ENCODE results near the gene PARP16.
A peak's percentile ranks its signal among the peaks of the same experiment; 100 is the strongest.
"Not testable (repeated sequence)": the region's sequence is repeated elsewhere in the genome, so short reads cannot be mapped to it uniquely, and the experiment has no call there.

PARP16 gene

DNA sequence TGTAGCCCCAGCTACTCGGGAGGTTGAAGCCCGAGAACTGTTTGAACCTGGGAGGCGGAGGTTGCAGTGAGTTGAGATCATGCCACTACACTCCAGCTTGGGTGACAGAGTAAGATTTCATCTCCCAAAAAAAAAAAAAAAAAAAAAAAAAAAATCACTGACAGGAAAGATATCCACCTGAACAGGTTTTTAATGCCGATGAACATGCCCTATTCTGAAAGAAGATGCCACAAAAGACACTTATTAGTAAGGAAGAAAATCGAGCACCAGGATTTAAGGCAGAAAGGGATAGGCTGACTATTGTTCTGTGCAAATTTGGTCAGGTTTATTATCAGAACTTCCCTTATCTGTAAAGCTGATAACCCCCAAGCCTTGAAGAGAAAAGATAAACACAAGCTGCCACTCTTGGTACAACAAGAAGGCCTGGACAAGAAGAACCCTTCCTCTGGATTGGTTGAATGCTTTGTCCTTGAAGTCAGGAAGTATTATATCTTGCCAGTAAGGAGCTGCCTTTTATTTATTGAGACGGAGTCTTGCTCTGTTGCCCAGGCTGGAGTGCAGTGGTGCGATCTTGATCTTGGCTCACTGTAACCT is 2.7 kb upstream of the PARP16 start:
- H3K27me3 ChIP-seq (ENCODE audit: control insufficient read depth, insufficient read depth, low read length), result no peaks in the 10 kb centered on the region
- H3K36me3 ChIP-seq (ENCODE audit: control insufficient read depth, insufficient read depth, low read length), result no peaks in the 10 kb centered on the region
- peaks cover 19% of the 10 kb centered on the region for H3K4me1 ChIP-seq (ENCODE audit: control insufficient read depth, insufficient read depth, low read length)
- H3K9ac ChIP-seq (ENCODE audit: low read length), result no peak overlapping the region
- H3K9me3 ChIP-seq (ENCODE audit: control insufficient read depth, low read length), result no peaks in the 10 kb centered on the region
- H3K4me3 ChIP-seq (ENCODE audit: low read length), result no peak overlapping the region

DNA sequence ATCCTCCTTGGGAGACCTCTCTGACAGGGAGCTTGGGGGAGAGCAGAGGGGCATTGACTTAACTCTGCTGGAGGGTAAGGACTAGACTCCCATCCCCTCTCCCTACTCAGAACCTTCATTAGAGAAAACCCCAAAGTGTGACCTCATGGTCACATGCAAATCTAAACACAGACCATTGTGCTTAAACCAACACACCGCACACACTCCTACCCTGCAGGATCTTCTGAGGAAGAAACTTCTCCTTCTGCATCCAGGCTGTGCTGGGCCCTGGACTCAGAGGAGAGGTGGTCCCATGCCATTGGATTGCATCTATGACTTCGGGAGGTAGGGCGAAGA is 805 bp upstream of the PARP16 start:
- Histone ChIP-seq H3K4me1 (ENCODE audit: control insufficient read depth, insufficient read depth, low read length) (peaks cover 19% of the 10 kb centered on the region), H3K4me3 (ENCODE audit: low read length) (peak overlapping the region; percentile 77), H3K9me3 (ENCODE audit: control insufficient read depth, low read length) (no peaks in the 10 kb centered on the region), H3K27me3 (ENCODE audit: control insufficient read depth, insufficient read depth, low read length) (no peaks in the 10 kb centered on the region), H3K9ac (ENCODE audit: low read length) (peak overlapping the region; percentile 76), H3K36me3 (ENCODE audit: control insufficient read depth, insufficient read depth, low read length) (no peaks in the 10 kb centered on the region)

DNA sequence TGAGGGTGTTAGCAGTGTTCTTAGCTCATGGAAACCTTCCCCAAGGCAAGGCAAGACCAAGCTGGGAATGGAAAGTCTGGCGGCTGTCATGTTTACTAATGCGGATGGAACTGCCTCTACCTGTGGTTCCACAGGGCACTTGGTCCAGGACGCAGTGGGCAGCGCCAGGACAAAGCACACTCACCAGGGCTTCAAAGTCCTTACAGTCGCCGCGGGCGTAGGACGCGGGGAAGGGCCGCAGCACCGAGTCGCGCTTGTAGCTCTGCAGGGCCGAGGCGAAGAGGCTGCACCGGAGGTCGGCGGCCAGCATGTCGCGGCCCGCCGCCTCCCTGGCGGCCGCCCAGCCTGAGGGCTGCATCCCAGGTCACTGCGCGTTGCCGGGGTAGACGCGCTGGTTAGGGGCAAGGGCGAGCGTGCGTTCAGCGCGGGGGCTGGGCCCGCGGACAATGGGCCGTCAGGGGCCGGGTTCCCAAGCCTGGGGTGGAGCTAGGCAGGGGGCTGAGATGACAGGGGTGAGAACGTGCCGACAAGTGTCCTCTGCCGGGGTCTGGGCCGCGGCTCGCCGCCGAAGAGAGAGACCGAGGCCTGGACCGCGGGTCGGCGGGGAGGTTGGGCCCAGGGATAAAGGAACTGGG is 497 bp downstream of the PARP16 start:
- Histone ChIP-seq H3K9ac (ENCODE audit: low read length) (peak overlapping the region; percentile 91), H3K4me1 (ENCODE audit: control insufficient read depth, insufficient read depth, low read length) (peaks cover 19% of the 10 kb centered on the region), H3K4me3 (ENCODE audit: low read length) (peak overlapping the region; percentile 87), H3K27me3 (ENCODE audit: control insufficient read depth, insufficient read depth, low read length) (no peaks in the 10 kb centered on the region), H3K9me3 (ENCODE audit: control insufficient read depth, low read length) (no peaks in the 10 kb centered on the region), H3K36me3 (ENCODE audit: control insufficient read depth, insufficient read depth, low read length) (no peaks in the 10 kb centered on the region)

GRCh38 chr15:65285291-65286068 is 1.2 kb downstream of the PARP16 start:
- peaks cover 19% of the 10 kb centered on the region for H3K4me1 ChIP-seq (ENCODE audit: control insufficient read depth, insufficient read depth, low read length)
- H3K9me3 ChIP-seq (ENCODE audit: control insufficient read depth, low read length), result no peaks in the 10 kb centered on the region
- H3K36me3 ChIP-seq (ENCODE audit: control insufficient read depth, insufficient read depth, low read length), result no peaks in the 10 kb centered on the region
- H3K9ac ChIP-seq (ENCODE audit: low read length), result peak overlapping the region; percentile 91
- no peaks in the 10 kb centered on the region for H3K27me3 ChIP-seq (ENCODE audit: control insufficient read depth, insufficient read depth, low read length)
- peak overlapping the region; percentile 87 for H3K4me3 ChIP-seq (ENCODE audit: low read length)

DNA sequence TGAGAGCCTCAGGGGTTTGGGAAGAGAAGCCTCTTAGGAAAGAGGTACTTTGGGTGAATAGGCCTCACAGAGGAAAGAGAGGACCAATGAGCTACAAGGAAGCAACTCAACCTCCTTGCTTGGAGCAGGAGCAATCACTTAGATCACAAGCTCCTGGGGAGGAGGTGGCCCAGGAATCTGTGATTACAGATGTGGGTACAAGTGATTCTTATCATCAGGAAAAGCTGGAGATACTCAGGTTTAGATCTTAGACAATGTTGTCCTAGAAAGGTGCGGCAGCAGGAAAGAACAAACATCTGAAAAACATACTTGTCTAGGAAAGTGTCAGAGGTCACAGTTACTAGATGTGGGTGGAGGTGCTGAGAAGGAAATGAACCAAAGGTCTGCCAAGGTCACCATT is 8.2 kb downstream of the PARP16 start:
- no peak overlapping the region for H3K4me3 ChIP-seq (ENCODE audit: low read length)
- no peak overlapping the region for H3K9ac ChIP-seq (ENCODE audit: low read length)
- H3K9me3 ChIP-seq (ENCODE audit: control insufficient read depth, low read length), result no peaks in the 10 kb centered on the region

GRCh38 chr15:65277015-65277414 is 9.7 kb downstream of the PARP16 start:
- Histone ChIP-seq H3K36me3 (ENCODE audit: control insufficient read depth, insufficient read depth, low read length) (no peaks in the 10 kb centered on the region), H3K9me3 (ENCODE audit: control insufficient read depth, low read length) (no peaks in the 10 kb centered on the region), H3K27me3 (ENCODE audit: control insufficient read depth, insufficient read depth, low read length) (no peaks in the 10 kb centered on the region), H3K4me3 (ENCODE audit: low read length) (no peak overlapping the region), H3K9ac (ENCODE audit: low read length) (no peak overlapping the region), H3K4me1 (ENCODE audit: control insufficient read depth, insufficient read depth, low read length) (peaks cover 40% of the 10 kb centered on the region)

More for the DNA sequence above, 8.2 kb downstream of the PARP16 start:
- H3K36me3 ChIP-seq (ENCODE audit: control insufficient read depth, insufficient read depth, low read length), result no peaks in the 10 kb centered on the region
- H3K4me1 ChIP-seq (ENCODE audit: control insufficient read depth, insufficient read depth, low read length), result peaks cover 40% of the 10 kb centered on the region
- H3K27me3 ChIP-seq (ENCODE audit: control insufficient read depth, insufficient read depth, low read length), result no peaks in the 10 kb centered on the region

- H3K27me3 ChIP-seq (ENCODE audit: control insufficient read depth, insufficient read depth, low read length), result no peaks in the 10 kb centered on the region
These were observed 11.0 kb downstream of the PARP16 start for GRCh38 chr15:65275728-65276126.

DNA sequence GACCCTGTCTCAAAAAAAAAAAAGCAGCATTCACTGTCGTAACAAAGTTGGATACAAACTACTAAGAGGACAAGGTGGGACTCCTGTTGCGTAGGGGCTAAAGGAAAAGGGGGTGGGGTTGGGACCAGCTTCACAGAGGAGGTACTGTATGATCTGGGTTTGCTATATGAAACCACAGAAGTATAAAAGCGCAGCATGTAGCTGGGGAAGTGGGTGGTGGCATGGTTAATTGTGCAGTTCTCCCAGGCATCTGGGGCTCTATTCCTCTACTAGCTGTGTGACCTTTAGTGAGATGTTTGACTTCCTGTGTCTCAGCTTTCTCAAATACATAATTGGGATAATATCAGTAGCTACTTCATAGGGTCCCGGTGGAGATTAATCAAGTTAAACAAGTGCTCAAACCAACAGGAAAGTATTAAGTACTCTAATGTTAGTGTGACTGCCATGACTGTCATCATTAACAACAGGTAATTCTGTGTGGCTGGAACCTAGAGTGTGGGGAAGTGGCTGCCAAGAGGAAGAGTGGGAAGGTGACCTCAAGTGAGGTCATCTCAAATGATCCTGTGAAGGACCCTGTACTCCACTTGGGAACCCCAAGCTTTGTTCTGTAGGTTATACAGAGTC is 11.5 kb downstream of the PARP16 start:
- Histone ChIP-seq H3K4me3 (ENCODE audit: low read length) (no peak overlapping the region), H3K36me3 (ENCODE audit: control insufficient read depth, insufficient read depth, low read length) (no peaks in the 10 kb centered on the region), H3K27me3 (ENCODE audit: control insufficient read depth, insufficient read depth, low read length) (no peaks in the 10 kb centered on the region), H3K9ac (ENCODE audit: low read length) (no peak overlapping the region), H3K4me1 (ENCODE audit: control insufficient read depth, insufficient read depth, low read length) (peaks cover 40% of the 10 kb centered on the region), H3K9me3 (ENCODE audit: control insufficient read depth, low read length) (no peaks in the 10 kb centered on the region)

More at GRCh38 chr15:65275728-65276126, 11.0 kb downstream of the PARP16 start:
- Histone ChIP-seq H3K4me1 (ENCODE audit: control insufficient read depth, insufficient read depth, low read length) (peaks cover 40% of the 10 kb centered on the region), H3K4me3 (ENCODE audit: low read length) (no peak overlapping the region), H3K9me3 (ENCODE audit: control insufficient read depth, low read length) (no peaks in the 10 kb centered on the region), H3K36me3 (ENCODE audit: control insufficient read depth, insufficient read depth, low read length) (no peaks in the 10 kb centered on the region), H3K9ac (ENCODE audit: low read length) (no peak overlapping the region)

GRCh38 chr15:65270811-65271545 is 15.7 kb downstream of the PARP16 start:
- not testable (repeated sequence) for H3K36me3 ChIP-seq (ENCODE audit: control insufficient read depth, insufficient read depth, low read length); H3K9me3 ChIP-seq (ENCODE audit: control insufficient read depth, low read length); H3K9ac ChIP-seq (ENCODE audit: low read length); H3K4me1 ChIP-seq (ENCODE audit: control insufficient read depth, insufficient read depth, low read length); H3K27me3 ChIP-seq (ENCODE audit: control insufficient read depth, insufficient read depth, low read length); H3K4me3 ChIP-seq (ENCODE audit: low read length)

- H3K4me1 ChIP-seq (ENCODE audit: control insufficient read depth, insufficient read depth, low read length), result no peaks in the 10 kb centered on the region
- no peak overlapping the region for H3K9ac ChIP-seq (ENCODE audit: low read length)
- no peak overlapping the region for H3K4me3 ChIP-seq (ENCODE audit: low read length)
- no peaks in the 10 kb centered on the region for H3K9me3 ChIP-seq (ENCODE audit: control insufficient read depth, low read length)
- no peaks in the 10 kb centered on the region for H3K27me3 ChIP-seq (ENCODE audit: control insufficient read depth, insufficient read depth, low read length)
- H3K36me3 ChIP-seq (ENCODE audit: control insufficient read depth, insufficient read depth, low read length), result no peaks in the 10 kb centered on the region
These were observed 18.3 kb downstream of the PARP16 start for GRCh38 chr15:65268411-65268810.

DNA sequence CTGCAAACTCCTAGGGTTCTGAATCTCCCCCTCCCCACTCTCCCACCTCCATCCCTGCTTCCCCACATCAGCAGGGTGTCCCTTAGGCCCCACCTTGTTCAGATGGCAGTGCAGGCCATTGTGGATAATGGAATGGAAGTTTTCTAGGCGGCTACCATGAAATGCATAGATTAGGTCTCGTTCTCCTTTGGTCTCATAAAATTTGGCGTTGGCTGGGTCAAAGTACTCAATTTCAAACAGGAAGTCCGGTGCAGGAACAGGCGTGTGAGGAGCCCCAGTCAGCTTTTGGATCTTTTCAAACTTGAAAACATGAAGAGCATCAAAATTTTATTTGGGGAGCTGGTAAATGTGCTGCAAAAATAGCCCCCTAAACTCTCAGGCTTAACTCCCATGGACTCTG is 20.2 kb downstream of the PARP16 start:
- no peak overlapping the region for H3K4me3 ChIP-seq (ENCODE audit: low read length)
- H3K36me3 ChIP-seq (ENCODE audit: control insufficient read depth, insufficient read depth, low read length), result no peaks in the 10 kb centered on the region
- no peaks in the 10 kb centered on the region for H3K27me3 ChIP-seq (ENCODE audit: control insufficient read depth, insufficient read depth, low read length)
- no peak overlapping the region for H3K9ac ChIP-seq (ENCODE audit: low read length)
- no peaks in the 10 kb centered on the region for H3K4me1 ChIP-seq (ENCODE audit: control insufficient read depth, insufficient read depth, low read length)
- no peaks in the 10 kb centered on the region for H3K9me3 ChIP-seq (ENCODE audit: control insufficient read depth, low read length)
